GM12878 (cell line): ENCODE data around the gene NRG2. TPM values are rescaled to one million over a fixed set of nuclear protein-coding genes. Genes with fewer than 3 reads are reported as not detected.

ENCODE experiments used
- ATAC-seq: fragments of 200-7000 bp; cut with Tn5 transposase; 3 replicates; pipeline ENCODE4 v1.9.1; 2020; ENCODE audit warnings: mild to moderate bottlenecking, moderate library complexity
- BruUV-seq: library from RNA; stranded (reverse); fragments of 400-500 nt; replicated peaks from 2 replicates; lab custom pipeline; 2021; lab: Mats Ljungman, UMichigan
- CTCF ChIA-PET: fragments of 300-600 bp; sonication (Branson Sonifier 250); formaldehyde crosslinking; extraction: SDS; loops from one replicate; lab custom pipeline; 2021; ENCODE audit warnings: inconsistent platforms; lab: Yijun Ruan, JAX
- POLR2A ChIA-PET: fragments of 350-600 bp; formaldehyde crosslinking; extraction: SDS; loops from one replicate; lab custom pipeline; 2021; ENCODE audit warnings: inconsistent platforms; lab: Charles Lee
- RAD21 ChIA-PET: fragments of 300-600 bp; sonication (Branson Sonifier 250); formaldehyde crosslinking; loops from one replicate; lab custom pipeline; 2023; ENCODE audit warnings: antibody characterized with exemption; ENCODE audit not compliant: unreplicated experiment; lab: Charles Lee
- SMC1A ChIA-PET: fragments of 300-600 bp; sonication (Branson Sonifier 250); formaldehyde crosslinking; loops from one replicate; lab custom pipeline; 2023; ENCODE audit not compliant: unreplicated experiment, uncharacterized antibody; lab: Charles Lee
- DNase-seq: peaks from one replicate; pipeline ENCODE4 v3.0.0-alpha.2; 2011; ENCODE audit warnings: low read depth, low spot score
- FAIRE-seq: peaks from 3 replicates; lab custom pipeline; 2011; peaks lifted over from hg19 to GRCh38; lab: Jason Lieb, UNC
- H2AFZ ChIP-seq: 2 replicates; pipeline ENCODE4 v1.6.0; 2011; ENCODE audit warnings: low read depth, low read length, control low read depth; ENCODE audit not compliant: control insufficient read depth
- H3K27ac ChIP-seq: 2 replicates; pipeline ENCODE4 v1.5.1; 2011; ENCODE audit warnings: control low read depth; ENCODE audit not compliant: control insufficient read depth, insufficient read depth
- H3K27me3 ChIP-seq, 2 experiments: replicated peaks in 1 of 2; 2 replicates each; pipeline versions ENCODE4 v1.6.0 to v1.6.1; 2011; ENCODE audit warnings: low read length in 1 of 2; ENCODE audit not compliant: control insufficient read depth in 2 of 2, insufficient read depth in 2 of 2
- H3K36me3 ChIP-seq, 2 experiments: 2 replicates each; pipeline ENCODE4 v1.5.1; 2011; ENCODE audit warnings: low read length in 1 of 2; ENCODE audit not compliant: control insufficient read depth in 2 of 2, insufficient read depth in 2 of 2
- H3K4me1 ChIP-seq: 2 replicates; pipeline ENCODE4 v1.6.1; 2011; ENCODE audit warnings: mild to moderate bottlenecking, low read length, moderate library complexity, mixed read lengths; ENCODE audit not compliant: control insufficient read depth, insufficient read depth
- H3K4me2 ChIP-seq: 2 replicates; pipeline ENCODE4 v1.6.0; 2011; ENCODE audit warnings: control low read depth; ENCODE audit not compliant: control insufficient read depth, insufficient read depth
- H3K4me3 ChIP-seq: fragments of 200-600 bp; sonication (generic); 2 replicates; pipeline ENCODE4 v1.5.1; 2016
- H3K79me2 ChIP-seq: 2 replicates; pipeline ENCODE4 v1.6.0; 2011; ENCODE audit warnings: low read length; ENCODE audit not compliant: control insufficient read depth, insufficient read depth
- H3K9ac ChIP-seq: 2 replicates; pipeline ENCODE4 v1.8.0; 2011; ENCODE audit warnings: low read length, control low read depth, mixed read lengths; ENCODE audit not compliant: control insufficient read depth, insufficient read depth
- H3K9me3 ChIP-seq: replicated peaks from 3 replicates; pipeline ENCODE4 v1.5.1; 2011; ENCODE audit warnings: mild to moderate bottlenecking, low read length; ENCODE audit not compliant: control insufficient read depth, insufficient read depth
- H4K20me1 ChIP-seq: 2 replicates; pipeline ENCODE4 v1.6.0; 2011; ENCODE audit not compliant: control insufficient read depth, insufficient read depth
- CBX3 ChIP-seq: fragments of 200-600 bp; sonication (generic); IDR thresholded peaks from 2 replicates; pipeline ENCODE4 v1.6.1; 2016; ENCODE audit warnings: low read depth, borderline replicate concordance
- CHD1 ChIP-seq: IDR thresholded peaks from 2 replicates; pipeline ENCODE4 v1.6.1; 2012; ENCODE audit warnings: low read depth, low read length, improper control_type of control experiment
- RAD51 ChIP-seq: fragments of 450-650 bp; IDR thresholded peaks from 2 replicates; pipeline ENCODE4 v1.6.1; 2016; ENCODE audit warnings: moderate library complexity, mild to moderate bottlenecking, inconsistent platforms
- RELA ChIP-seq: fragments of 450-650 bp; IDR thresholded peaks from 2 replicates; pipeline ENCODE4 v1.8.0; 2014; ENCODE audit warnings: borderline replicate concordance; ENCODE audit not compliant: partially characterized antibody
- STAT3 ChIP-seq: IDR thresholded peaks from 2 replicates; pipeline ENCODE4 v1.6.1; 2011; ENCODE audit warnings: low read depth, low read length, improper control_type of control experiment
- ZNF24 ChIP-seq: fragments of 450-650 bp; IDR thresholded peaks from 2 replicates; pipeline ENCODE4 v1.6.1; 2017; ENCODE audit warnings: antibody characterized with exemption, mild to moderate bottlenecking
- WGBS: methylation state at CpG from one replicate; pipeline ENCODE4 v1.1.6; 2016; ENCODE audit warnings: low lambda C conversion rate; ENCODE audit not compliant: insufficient replicate concordance, insufficient coverage; ENCODE audit errors: missing lambda C conversion rate; 5-methylcytosine and 5-hydroxymethylcytosine counted together
- in situ Hi-C: fragments of 300-500 bp; cut with MboI; formaldehyde crosslinking; loops from 9 replicates; pipeline ENCODE4 v1.14.3; 2018; ENCODE audit warnings: mixed read lengths
- intact Hi-C: fragments of 100-400 bp; cut with micrococcal nuclease; formaldehyde crosslinking; loops from one replicate; pipeline ENCODE4 v1.14.2; 2022; ENCODE audit not compliant: unreplicated experiment
- polyA plus RNA-seq, 11 experiments: library from polyadenylated mRNA; depleted of rRNA in 4 of 11; unstranded in 6 of 11; stranded (reverse) in 5 of 11; fragments of >200 nt; fragmentation: Nextera tagmentation in 4 of 11; fragmentation: Illumina TruSeq in 1 of 11; extraction: Ambion mirVana in 4 of 11; extraction: Trizol in 1 of 11; gene quantifications; 1 replicate in 1 of 11; 2 replicates in 10 of 11; pipeline versions ENCODE4 v1.2.1 to v1.2.3, GENCODE V29; 2011 to 2016; ENCODE audit warnings: inconsistent platforms in 2 of 11, missing spikeins in 2 of 11, low read depth in 1 of 11
- total RNA-seq, 4 experiments: library from RNA; depleted of rRNA in 3 of 4; stranded (reverse); fragments of >200 nt in 3 of 4; fragmentation: Illumina TruSeq in 1 of 4; extraction: Trizol in 1 of 4; gene quantifications; 2 replicates each; pipeline versions ENCODE4 v1.2.1 to v1.2.3, GENCODE V29; 2013 to 2021
- TF ChIP-seq, protein P1 (sequence below): fragments of 450-650 bp; IDR thresholded peaks from 2 replicates; pipeline ENCODE4 v1.6.1; 2017; ENCODE audit warnings: low read depth, mild to moderate bottlenecking, moderate library complexity
- TF ChIP-seq, protein P2 (sequence below): IDR thresholded peaks from 2 replicates; pipeline ENCODE4 v1.6.1; 2011; ENCODE audit warnings: borderline replicate concordance, low read depth, mild to moderate bottlenecking, moderate library complexity, low read length; ENCODE audit not compliant: insufficient read depth, poor library complexity, severe bottlenecking
- TF ChIP-seq, protein P3 (sequence below): IDR thresholded peaks from 2 replicates; pipeline ENCODE4 v1.6.1; 2011; ENCODE audit warnings: low read depth, low read length, improper control_type of control experiment, borderline replicate concordance
- TF ChIP-seq, protein P4 (sequence below): IDR thresholded peaks from 2 replicates; pipeline ENCODE4 v1.6.1; 2012; ENCODE audit warnings: improper control_type of control experiment, low read depth, low read length; ENCODE audit not compliant: insufficient replicate concordance

The NRG2 gene
- total and polyA plus RNA-seq, 10 of the 15 experiments (the other 5 are each of a cell fraction or from before 2014, with no cell fraction given), result 0.10 to 21.7 (median 9.6) TPM

DNA sequence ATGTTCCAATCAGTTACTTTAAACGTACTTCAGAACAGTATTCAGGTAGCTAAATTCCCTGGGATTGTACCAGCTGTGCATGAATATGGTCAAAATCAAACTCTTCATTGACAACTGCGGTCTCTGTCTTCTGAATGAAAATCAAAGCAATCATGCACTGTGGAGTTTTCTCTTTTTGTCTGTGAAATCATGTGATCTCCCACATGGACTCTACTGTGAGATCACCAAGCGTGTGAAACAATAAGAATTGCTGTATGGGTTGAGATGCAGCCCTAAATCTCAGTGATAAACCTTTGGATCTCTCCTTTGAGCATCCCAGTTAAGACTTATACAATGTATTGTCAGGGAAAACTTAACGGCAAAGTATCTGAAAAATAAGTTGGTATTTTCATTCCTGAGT lies 6.1 kb downstream of the NRG2 start:
- WGBS, result 50% methylated on average over 4 of the region's 4 CpGs
- Histone ChIP-seq H3K4me3 (peak overlapping the region; percentile 31; the same call in 1 of the 2 replicates), H3K36me3 (no peaks in the 10 kb centered on the region), H3K9me3 (peaks cover 7% of the 10 kb centered on the region; the same call in 2 of the 3 replicates), H3K4me1 (no peaks in the 10 kb centered on the region; the same call in 1 of the 2 replicates), H4K20me1 (no peaks in the 10 kb centered on the region), H3K4me2 (peak overlapping the region; percentile 40), H3K79me2 (peaks cover 78% of the 10 kb centered on the region), H3K9ac (no peak overlapping the region), H2AFZ (no peak overlapping the region), H3K27me3 (no peaks in the 10 kb centered on the region), H3K27ac (peak overlapping the region; percentile 45; the same call in 1 of the 2 replicates)
- ChIA-PET CTCF (interaction anchor here (1.8 to 2.6 kb wide), 2 partner anchors 11 to 68 kb away, joined by 13 to 16 read pairs; no protein-coding TSS in a partner anchor), RAD21 (interaction anchor here (0.7 to 14.1 kb wide), 5 partner anchors 18 to 95 kb away, joined by 3 to 204 read pairs (median 4); no protein-coding TSS in a partner anchor), POLR2A (interaction anchor here (1.0 to 2.9 kb wide), 4 partner anchors 17 to 77 kb away, joined by 3 to 7 read pairs (median 4); partner anchors contain the start of gene PURA), SMC1A (interaction anchor here (1.1 to 19.1 kb wide), 3 partner anchors 20 to 53 kb away, joined by 4 to 394 read pairs (median 7); no protein-coding TSS in a partner anchor)
- no peak for ATAC-seq
- no TSS peak for BruUV-seq
- TF ChIP-seq STAT3, result no peak
- no peak for TF ChIP-seq ZNF24
- TF ChIP-seq, protein P1, sequence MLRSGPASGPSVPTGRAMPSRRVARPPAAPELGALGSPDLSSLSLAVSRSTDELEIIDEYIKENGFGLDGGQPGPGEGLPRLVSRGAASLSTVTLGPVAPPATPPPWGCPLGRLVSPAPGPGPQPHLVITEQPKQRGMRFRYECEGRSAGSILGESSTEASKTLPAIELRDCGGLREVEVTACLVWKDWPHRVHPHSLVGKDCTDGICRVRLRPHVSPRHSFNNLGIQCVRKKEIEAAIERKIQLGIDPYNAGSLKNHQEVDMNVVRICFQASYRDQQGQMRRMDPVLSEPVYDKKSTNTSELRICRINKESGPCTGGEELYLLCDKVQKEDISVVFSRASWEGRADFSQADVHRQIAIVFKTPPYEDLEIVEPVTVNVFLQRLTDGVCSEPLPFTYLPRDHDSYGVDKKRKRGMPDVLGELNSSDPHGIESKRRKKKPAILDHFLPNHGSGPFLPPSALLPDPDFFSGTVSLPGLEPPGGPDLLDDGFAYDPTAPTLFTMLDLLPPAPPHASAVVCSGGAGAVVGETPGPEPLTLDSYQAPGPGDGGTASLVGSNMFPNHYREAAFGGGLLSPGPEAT, result no peak
- TF ChIP-seq, protein P2, sequence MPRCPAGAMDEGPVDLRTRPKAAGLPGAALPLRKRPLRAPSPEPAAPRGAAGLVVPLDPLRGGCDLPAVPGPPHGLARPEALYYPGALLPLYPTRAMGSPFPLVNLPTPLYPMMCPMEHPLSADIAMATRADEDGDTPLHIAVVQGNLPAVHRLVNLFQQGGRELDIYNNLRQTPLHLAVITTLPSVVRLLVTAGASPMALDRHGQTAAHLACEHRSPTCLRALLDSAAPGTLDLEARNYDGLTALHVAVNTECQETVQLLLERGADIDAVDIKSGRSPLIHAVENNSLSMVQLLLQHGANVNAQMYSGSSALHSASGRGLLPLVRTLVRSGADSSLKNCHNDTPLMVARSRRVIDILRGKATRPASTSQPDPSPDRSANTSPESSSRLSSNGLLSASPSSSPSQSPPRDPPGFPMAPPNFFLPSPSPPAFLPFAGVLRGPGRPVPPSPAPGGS, result no peak
- TF ChIP-seq CHD1, result no peak
- TF ChIP-seq, protein P3, sequence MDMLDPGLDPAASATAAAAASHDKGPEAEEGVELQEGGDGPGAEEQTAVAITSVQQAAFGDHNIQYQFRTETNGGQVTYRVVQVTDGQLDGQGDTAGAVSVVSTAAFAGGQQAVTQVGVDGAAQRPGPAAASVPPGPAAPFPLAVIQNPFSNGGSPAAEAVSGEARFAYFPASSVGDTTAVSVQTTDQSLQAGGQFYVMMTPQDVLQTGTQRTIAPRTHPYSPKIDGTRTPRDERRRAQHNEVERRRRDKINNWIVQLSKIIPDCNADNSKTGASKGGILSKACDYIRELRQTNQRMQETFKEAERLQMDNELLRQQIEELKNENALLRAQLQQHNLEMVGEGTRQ, result peak; percentile 18; the same call in 1 of the 2 replicates
- peak; percentile 83 for TF ChIP-seq RAD51
- TF ChIP-seq CBX3, result no peak
- TF ChIP-seq, protein P4, sequence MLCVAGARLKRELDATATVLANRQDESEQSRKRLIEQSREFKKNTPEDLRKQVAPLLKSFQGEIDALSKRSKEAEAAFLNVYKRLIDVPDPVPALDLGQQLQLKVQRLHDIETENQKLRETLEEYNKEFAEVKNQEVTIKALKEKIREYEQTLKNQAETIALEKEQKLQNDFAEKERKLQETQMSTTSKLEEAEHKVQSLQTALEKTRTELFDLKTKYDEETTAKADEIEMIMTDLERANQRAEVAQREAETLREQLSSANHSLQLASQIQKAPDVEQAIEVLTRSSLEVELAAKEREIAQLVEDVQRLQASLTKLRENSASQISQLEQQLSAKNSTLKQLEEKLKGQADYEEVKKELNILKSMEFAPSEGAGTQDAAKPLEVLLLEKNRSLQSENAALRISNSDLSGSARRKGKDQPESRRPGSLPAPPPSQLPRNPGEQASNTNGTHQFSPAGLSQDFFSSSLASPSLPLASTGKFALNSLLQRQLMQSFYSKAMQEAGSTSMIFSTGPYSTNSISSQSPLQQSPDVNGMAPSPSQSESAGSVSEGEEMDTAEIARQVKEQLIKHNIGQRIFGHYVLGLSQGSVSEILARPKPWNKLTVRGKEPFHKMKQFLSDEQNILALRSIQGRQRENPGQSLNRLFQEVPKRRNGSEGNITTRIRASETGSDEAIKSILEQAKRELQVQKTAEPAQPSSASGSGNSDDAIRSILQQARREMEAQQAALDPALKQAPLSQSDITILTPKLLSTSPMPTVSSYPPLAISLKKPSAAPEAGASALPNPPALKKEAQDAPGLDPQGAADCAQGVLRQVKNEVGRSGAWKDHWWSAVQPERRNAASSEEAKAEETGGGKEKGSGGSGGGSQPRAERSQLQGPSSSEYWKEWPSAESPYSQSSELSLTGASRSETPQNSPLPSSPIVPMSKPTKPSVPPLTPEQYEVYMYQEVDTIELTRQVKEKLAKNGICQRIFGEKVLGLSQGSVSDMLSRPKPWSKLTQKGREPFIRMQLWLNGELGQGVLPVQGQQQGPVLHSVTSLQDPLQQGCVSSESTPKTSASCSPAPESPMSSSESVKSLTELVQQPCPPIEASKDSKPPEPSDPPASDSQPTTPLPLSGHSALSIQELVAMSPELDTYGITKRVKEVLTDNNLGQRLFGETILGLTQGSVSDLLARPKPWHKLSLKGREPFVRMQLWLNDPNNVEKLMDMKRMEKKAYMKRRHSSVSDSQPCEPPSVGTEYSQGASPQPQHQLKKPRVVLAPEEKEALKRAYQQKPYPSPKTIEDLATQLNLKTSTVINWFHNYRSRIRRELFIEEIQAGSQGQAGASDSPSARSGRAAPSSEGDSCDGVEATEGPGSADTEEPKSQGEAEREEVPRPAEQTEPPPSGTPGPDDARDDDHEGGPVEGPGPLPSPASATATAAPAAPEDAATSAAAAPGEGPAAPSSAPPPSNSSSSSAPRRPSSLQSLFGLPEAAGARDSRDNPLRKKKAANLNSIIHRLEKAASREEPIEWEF, result no peak
- TF ChIP-seq RELA, result no peak
- intact Hi-C loops, result no loop called here
- FAIRE-seq, result no peak
- in situ Hi-C loops, result loop anchor here (25.0 kb wide), 1 partner anchor 1575 kb away; the partner anchor contains the start of gene DIAPH1
- DNase-seq, result no peak
